Measurements from ENCODE around the gene NTRK3.

GRCh38 chr15:88012688-88013087 lies 243.9 kb downstream of the NTRK3 start:
- TF ChIP-seq POLR2AphosphoS5 (IDR thresholded peaks at IDR 0.05) (no peak), CTCF (IDR thresholded peaks at IDR 0.05 in 8 of 11, conservative IDR thresholded peaks at IDR 0.05 in 3 of 11) (no peak)
